Fibroblast of skin of left quadriceps (primary cell): ENCODE measurements around the gene TM4SF18.

Experiments used
- DNase-seq, 2 experiments: peaks; one replicate each; pipeline ENCODE4 v3.0.0-alpha.2; 2013; ENCODE audit warnings: low read depth in 2 of 2

The TM4SF18 gene

GRCh38 chr3:149330609-149331331 lies 2.7 kb downstream of the TM4SF18 start:
- DNase-seq, result no peak

- no peak for DNase-seq
These were observed 6.3 kb downstream of the TM4SF18 start for GRCh38 chr3:149327156-149327555.

- no peak for DNase-seq
These were observed 7.9 kb downstream of the TM4SF18 start for GRCh38 chr3:149325581-149325980.

GRCh38 chr3:149324332-149324731 lies 9.1 kb downstream of the TM4SF18 start:
- DNase-seq, result no peak

- no peak for DNase-seq
These were observed 11.8 kb downstream of the TM4SF18 start for GRCh38 chr3:149321640-149322039.

- DNase-seq, result no peak
These were observed 12.3 kb downstream of the TM4SF18 start for GRCh38 chr3:149321136-149321535.

GRCh38 chr3:149319750-149320149 lies 13.7 kb downstream of the TM4SF18 start:
- DNase-seq, result no peak

- DNase-seq, result no peak
These were observed 16.4 kb downstream of the TM4SF18 start for GRCh38 chr3:149317072-149317471.

- no peak for DNase-seq
These were observed 17.0 kb downstream of the TM4SF18 start for GRCh38 chr3:149316437-149316836.

GRCh38 chr3:149315694-149316093 lies 17.7 kb downstream of the TM4SF18 start:
- DNase-seq, result no peak

GRCh38 chr3:149314807-149315578 lies 18.4 kb downstream of the TM4SF18 start:
- peak; percentile 57 to 59 for DNase-seq

- no peak for DNase-seq
These were observed 19.9 kb downstream of the TM4SF18 start for GRCh38 chr3:149313542-149313941.

GRCh38 chr3:149310796-149311534 lies 22.5 kb downstream of the TM4SF18 start:
- DNase-seq, result no peak

- DNase-seq, result no peak
These were observed 26.0 kb downstream of the TM4SF18 start for GRCh38 chr3:149307435-149307783.

GRCh38 chr3:149306751-149307434 lies 26.5 kb downstream of the TM4SF18 start:
- DNase-seq, result no peak

GRCh38 chr3:149305376-149305775 lies 28.1 kb downstream of the TM4SF18 start:
- DNase-seq, result no peak

- DNase-seq, result peak; percentile 70 to 74
These were observed 33.3 kb downstream of the TM4SF18 start for GRCh38 chr3:149299938-149300801.

GRCh38 chr3:149296972-149297371 lies 36.5 kb downstream of the TM4SF18 start:
- DNase-seq, result no peak

GRCh38 chr3:149292666-149293065 lies 40.8 kb downstream of the TM4SF18 start:
- no peak for DNase-seq

GRCh38 chr3:149291178-149291577 lies 42.3 kb downstream of the TM4SF18 start:
- DNase-seq, result no peak

GRCh38 chr3:149288655-149289054 lies 44.8 kb downstream of the TM4SF18 start:
- DNase-seq, result no peak
